HFF-Myc (cell line): ENCODE measurements around the gene MSI2.

Experiments used
- DNase-seq: peaks from one replicate; pipeline ENCODE4 v3.0.0-alpha.2; 2011; ENCODE audit warnings: low read depth; ENCODE audit errors: extremely low read depth
- H3K4me3 ChIP-seq: replicated peaks from 2 replicates; pipeline ENCODE4 v1.5.1; 2011; ENCODE audit warnings: low read depth, mild to moderate bottlenecking, control low read depth, low read length
- TF ChIP-seq, protein P1 (sequence below): IDR thresholded peaks from 2 replicates; pipeline ENCODE4 v1.5.1; 2012; ENCODE audit warnings: mild to moderate bottlenecking, low read depth, low read length, control low read depth; ENCODE audit errors: missing control alignments

The MSI2 gene

DNA sequence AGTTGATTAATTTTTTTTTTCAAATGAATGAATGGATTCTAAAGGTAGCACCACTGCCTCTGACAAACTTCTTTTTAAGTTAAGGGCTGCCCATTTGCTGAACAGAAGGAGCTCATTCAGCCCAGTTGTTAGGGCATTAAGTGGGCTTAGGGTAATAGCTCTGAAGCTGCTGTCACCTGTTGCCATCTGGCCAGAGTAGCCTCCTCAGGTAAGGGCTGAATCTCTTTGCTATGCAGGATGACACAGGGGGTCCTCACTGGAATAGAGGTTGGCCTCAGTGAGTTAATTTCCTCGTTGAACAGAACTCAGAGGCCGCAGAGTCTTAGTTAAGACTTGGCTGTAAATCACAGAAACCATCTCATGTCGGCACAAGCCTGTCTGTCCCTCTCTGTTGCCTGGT, 255.9 kb downstream of the MSI2 start:
- TF ChIP-seq, protein P1, sequence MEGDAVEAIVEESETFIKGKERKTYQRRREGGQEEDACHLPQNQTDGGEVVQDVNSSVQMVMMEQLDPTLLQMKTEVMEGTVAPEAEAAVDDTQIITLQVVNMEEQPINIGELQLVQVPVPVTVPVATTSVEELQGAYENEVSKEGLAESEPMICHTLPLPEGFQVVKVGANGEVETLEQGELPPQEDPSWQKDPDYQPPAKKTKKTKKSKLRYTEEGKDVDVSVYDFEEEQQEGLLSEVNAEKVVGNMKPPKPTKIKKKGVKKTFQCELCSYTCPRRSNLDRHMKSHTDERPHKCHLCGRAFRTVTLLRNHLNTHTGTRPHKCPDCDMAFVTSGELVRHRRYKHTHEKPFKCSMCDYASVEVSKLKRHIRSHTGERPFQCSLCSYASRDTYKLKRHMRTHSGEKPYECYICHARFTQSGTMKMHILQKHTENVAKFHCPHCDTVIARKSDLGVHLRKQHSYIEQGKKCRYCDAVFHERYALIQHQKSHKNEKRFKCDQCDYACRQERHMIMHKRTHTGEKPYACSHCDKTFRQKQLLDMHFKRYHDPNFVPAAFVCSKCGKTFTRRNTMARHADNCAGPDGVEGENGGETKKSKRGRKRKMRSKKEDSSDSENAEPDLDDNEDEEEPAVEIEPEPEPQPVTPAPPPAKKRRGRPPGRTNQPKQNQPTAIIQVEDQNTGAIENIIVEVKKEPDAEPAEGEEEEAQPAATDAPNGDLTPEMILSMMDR: no peak
- no peak overlapping the region for H3K4me3 ChIP-seq
- no peak for DNase-seq

DNA sequence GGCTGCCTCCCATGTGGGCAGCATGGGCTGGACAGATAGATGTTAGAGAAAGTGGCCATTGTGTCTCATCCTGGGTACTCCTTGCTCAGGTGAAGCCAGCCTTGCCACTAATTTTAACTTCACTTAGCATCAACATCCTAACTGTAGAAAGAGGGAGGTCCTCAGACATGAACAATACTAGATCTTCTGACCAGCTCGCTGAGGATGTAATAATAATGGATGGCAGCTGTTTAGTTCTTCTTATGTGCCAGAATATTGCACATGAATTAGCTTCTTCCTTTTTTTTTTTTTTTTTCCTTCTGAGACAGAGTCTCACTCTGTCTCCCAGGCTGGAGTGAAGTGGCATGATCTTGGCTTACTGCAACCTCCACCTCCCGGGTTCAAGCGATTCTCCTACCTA, 256.4 kb downstream of the MSI2 start:
- no peak overlapping the region for H3K4me3 ChIP-seq
- no peak for DNase-seq
- TF ChIP-seq, protein P1: no peak

DNA sequence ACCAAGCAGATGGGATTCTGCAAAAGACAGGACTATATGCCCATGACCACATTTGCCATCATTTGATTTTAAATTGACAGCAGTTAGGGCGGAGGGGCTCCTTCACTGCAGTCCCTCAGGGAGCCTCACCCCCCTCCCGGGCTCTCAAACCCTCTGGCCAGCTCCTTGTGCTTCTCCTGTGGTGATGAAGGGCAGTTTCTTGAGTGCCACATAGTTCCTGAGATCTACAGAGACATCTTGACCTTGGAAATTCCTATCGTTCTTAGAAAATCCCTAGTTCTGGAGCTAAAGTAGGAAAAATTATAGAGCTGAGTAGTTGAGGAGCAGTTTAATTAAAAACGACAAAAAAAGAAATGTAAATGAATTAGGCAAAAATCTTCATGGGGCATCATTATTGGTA, 257.2 kb downstream of the MSI2 start:
- no peak for DNase-seq
- no peak overlapping the region for H3K4me3 ChIP-seq
- TF ChIP-seq, protein P1: no peak

DNA sequence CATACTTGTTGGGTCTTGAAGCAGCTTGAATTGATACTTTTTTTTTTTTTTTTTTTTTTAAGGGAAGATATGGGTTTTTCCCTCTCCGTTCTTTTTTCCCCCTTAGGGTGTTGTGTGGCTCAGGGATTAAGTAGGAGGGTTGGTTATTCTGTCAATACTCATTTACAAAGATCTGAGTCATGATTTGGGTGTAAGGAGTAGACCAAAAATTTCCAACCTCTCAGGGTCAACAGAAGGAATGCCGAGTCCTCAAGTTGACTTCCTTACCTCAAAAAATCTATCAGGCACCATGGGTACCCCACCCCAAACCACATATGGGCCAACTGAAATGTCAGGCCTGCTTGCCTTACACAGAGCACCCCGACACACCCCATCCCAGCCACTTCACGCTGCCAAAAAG, 258.3 kb downstream of the MSI2 start:
- TF ChIP-seq, protein P1: no peak
- no peak for DNase-seq
- H3K4me3 ChIP-seq: no peak overlapping the region

DNA sequence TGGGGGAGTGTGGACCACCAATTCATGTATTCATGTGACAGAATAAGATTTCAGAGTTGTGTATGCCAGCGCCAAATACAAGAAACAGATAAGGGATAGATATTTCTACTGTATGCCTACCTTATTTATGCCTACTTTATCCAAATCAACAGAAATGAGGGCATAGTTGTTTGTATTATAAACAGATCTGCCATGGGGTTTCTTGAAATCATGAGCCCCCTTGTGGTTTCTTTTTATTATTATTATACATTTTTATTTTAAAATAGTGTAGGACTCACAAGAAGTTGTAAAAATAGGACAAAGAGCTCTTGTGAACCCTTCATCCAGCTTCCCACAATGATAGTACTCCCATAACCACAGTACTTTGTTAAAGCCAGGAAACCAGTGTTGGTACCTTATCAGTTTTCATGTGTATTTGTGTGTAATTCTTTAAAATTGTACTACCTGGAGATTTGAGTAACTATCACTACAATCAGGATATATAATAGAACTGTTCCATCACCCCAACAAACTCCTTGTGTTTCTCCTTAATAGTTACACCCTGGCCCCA, 259.4 kb downstream of the MSI2 start:
- no peak overlapping the region for H3K4me3 ChIP-seq
- DNase-seq: no peak
- TF ChIP-seq, protein P1: no peak

DNA sequence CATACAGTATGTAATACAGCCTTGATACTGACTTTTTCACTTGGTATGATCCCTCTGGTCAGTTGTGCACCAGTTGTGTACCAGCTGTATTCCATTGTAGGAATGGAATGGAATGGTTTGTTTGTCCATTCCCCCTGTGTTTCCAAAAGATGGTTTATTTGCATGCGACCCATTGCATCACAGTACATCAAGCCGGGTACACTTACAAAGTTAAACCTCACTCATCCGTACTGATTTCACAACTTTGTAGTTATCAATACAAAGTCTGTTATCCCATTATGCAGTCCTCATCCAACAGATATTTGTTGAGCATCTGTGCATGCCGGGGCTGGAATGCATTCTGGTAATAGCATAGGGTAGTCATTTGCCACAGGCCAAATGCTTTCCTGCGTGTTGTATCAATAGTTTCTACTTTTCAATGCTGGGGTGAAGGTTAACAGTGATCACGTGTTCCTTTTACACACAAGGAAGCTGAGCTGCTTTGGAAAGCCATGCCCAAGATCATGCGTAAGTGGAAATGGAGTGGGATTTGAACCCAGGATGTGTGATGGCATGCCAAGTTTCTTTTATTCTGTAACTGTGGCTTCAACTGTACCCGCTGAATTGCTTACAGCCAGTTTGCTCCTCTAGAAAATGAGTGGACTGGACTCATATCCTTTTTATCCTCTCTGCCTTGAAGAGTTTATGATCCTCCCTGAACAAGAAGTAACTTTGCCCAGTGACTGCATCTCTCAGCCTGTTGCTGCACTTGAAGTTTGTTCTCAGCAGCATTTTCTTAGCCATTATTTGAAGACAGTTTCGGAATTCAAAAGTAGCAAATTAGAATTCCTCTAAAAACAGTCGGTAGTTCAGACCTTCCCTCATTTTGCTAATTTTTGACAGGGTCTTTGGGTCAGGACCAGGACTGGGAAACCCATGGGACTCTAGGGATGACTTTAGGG, 260.2 kb downstream of the MSI2 start:
- TF ChIP-seq, protein P1: no peak
- no peak overlapping the region for H3K4me3 ChIP-seq
- DNase-seq: no peak
